Measurements from ENCODE around the gene DOK4. TPM values are rescaled to one million over a fixed set of nuclear protein-coding genes. Genes with fewer than 3 reads are reported as not detected.

DOK4 gene
- total and polyA plus RNA-seq, 2 of the 8 experiments (the other 6 are each of a cell fraction or from before 2014, with no cell fraction given): 24.0 to 28.9 TPM

GRCh38 chr16:57475711-57476339 is 10.5 kb downstream of the DOK4 start:
- Histone ChIP-seq H3K4me3 (ENCODE audit: extremely low read depth in 1 of 4, insufficient read depth in 2 of 4, low read depth in 3 of 4, low read length in 4 of 4) (peak overlapping the region in 1 of 4 experiments; percentile 42; a peak in 2 of 8 replicates), H3K27me3 (replicated peaks in 1 of 4; ENCODE audit: control insufficient read depth in 3 of 4, extremely low read depth in 1 of 4, insufficient read depth in 3 of 4, low read length in 3 of 4) (no peaks in the 10 kb centered on the region; a peak in 1 of 7 replicates), H4K5ac (ENCODE audit: insufficient read length, low read depth, low read length) (no peak overlapping the region), H3K9ac (replicated peaks in 1 of 4; ENCODE audit: extremely low read depth in 1 of 4, low read depth in 3 of 4, low read length in 3 of 4) (no peak overlapping the region), H3K14ac (ENCODE audit: insufficient read length) (no peak overlapping the region), H3K23me2 (ENCODE audit: low read depth, low read length) (peaks cover 8% of the 10 kb centered on the region; the same call in 1 of the 2 replicates), H3K56ac (replicated peaks; ENCODE audit: insufficient read length, low read depth, low read length) (no peak overlapping the region), H3K4ac (replicated peaks; ENCODE audit: insufficient read length, low read depth, low read length) (peak overlapping the region; percentile 4), H3K4me1 (replicated peaks in 1 of 4; ENCODE audit: control insufficient read depth in 3 of 4, insufficient read depth in 4 of 4, low read length in 3 of 4) (peaks cover 10 to 66% (median 51%) of the 10 kb centered on the region in 4 experiments), H3K27ac (ENCODE audit: low read depth, low read length) (no peak overlapping the region), H3K23ac (ENCODE audit: insufficient read length) (no peak overlapping the region), H4K8ac (ENCODE audit: extremely low read depth, insufficient read depth, low read length) (no peak overlapping the region), H2BK12ac (ENCODE audit: low read depth, low read length) (peak overlapping the region; percentile 97; the same call in 1 of the 2 replicates), H2BK5ac (ENCODE audit: low read depth, low read length) (peak overlapping the region; percentile 87), H2BK15ac (ENCODE audit: low read length) (peak overlapping the region; percentile 97), H3K18ac (ENCODE audit: extremely low read depth, low read length) (no peak overlapping the region), H2BK120ac (replicated peaks; ENCODE audit: low read depth, low read length) (no peak overlapping the region), H3K36me3 (ENCODE audit: control insufficient read depth in 2 of 4, insufficient read depth in 4 of 4, low read length in 3 of 4) (peaks cover 4 to 19% (median 8%) of the 10 kb centered on the region in 4 experiments; a peak in 6 of 8 replicates), H3K79me2 (ENCODE audit: control insufficient read depth in 1 of 2, insufficient read depth in 2 of 2, low read length in 2 of 2) (no peaks in the 10 kb centered on the region), H3K4me2 (ENCODE audit: insufficient read depth in 1 of 2, low read depth in 2 of 2, low read length in 2 of 2) (peak overlapping the region; percentile 15 to 32), H2BK20ac (ENCODE audit: low read length) (no peak overlapping the region), H3K79me1 (ENCODE audit: low read depth, low read length) (0 out of 2 replicates have a peak, but pooled peaks cover 5% of the 10 kb centered on the region), H3K9me3 (ENCODE audit: insufficient read depth in 2 of 2, low read depth in 1 of 2, low read length in 1 of 2) (no peaks in the 10 kb centered on the region), H2AK5ac (ENCODE audit: low read depth, low read length) (no peak overlapping the region; the same call in 1 of the 2 replicates), H4K91ac (replicated peaks; ENCODE audit: insufficient read length, low read length) (no peak overlapping the region), H2AFZ (ENCODE audit: low read length) (no peak overlapping the region), H4K20me1 (replicated peaks in 1 of 2; ENCODE audit: control insufficient read depth in 1 of 2, insufficient read depth in 2 of 2, low read length in 2 of 2) (peaks cover 3% of the 10 kb centered on the region in 2 experiments)
- ChIA-PET POLR2A (ENCODE audit: partially characterized antibody) (interaction anchor here (0.8 to 10.3 kb wide), 7 partner anchors 11 to 65 kb away, joined by 3 to 67 read pairs (median 5); partner anchors contain the start of genes DOK4 and POLR2C), CTCF (ENCODE audit: partially characterized antibody) (interaction anchor here (0.9 to 15.0 kb wide), 10 partner anchors 10 to 47 kb away, joined by 3 to 210 read pairs (median 6); partner anchors contain the start of genes DOK4 and POLR2C)
- WGBS, 2 experiments (ENCODE audit: extremely low coverage in 1 of 2, insufficient coverage in 1 of 2, insufficient read length in 1 of 2, insufficient replicate concordance in 2 of 2, low coverage in 1 of 2, low lambda C conversion rate in 2 of 2, missing lambda C conversion rate in 1 of 2): 13% methylated on average over 9 of the region's 12 CpGs; no CpG with 5 or more reads in 1 of the 2 experiments
- peak; percentile 28 for FAIRE-seq
- DNase-seq (ENCODE audit: low read depth in 1 of 2, low spot score in 2 of 2): peak; percentile 77 to 91
- TF ChIP-seq SP2 (IDR thresholded peaks at IDR 0.05; ENCODE audit: low read length) (no peak), TAF7 (optimal IDR thresholded peaks at IDR 0.05; ENCODE audit: borderline replicate concordance, low read depth, low read length) (peak; percentile 38), ZNF274 (IDR thresholded peaks at IDR 0.05; ENCODE audit: borderline replicate concordance, extremely low read depth, low read length) (no peak), MAX (IDR thresholded peaks at IDR 0.05) (peak; percentile 72), ATF2 (IDR thresholded peaks at IDR 0.05; ENCODE audit: low read length) (no peak), KDM1A (IDR thresholded peaks at IDR 0.05; ENCODE audit: borderline replicate concordance, low read length) (no peak), JUND (IDR thresholded peaks at IDR 0.05; ENCODE audit: low read length) (no peak), POU5F1 (IDR thresholded peaks at IDR 0.05; ENCODE audit: low read depth, low read length) (no peak), SUZ12 (IDR thresholded peaks at IDR 0.05; ENCODE audit: low read length) (no peak), CBX5 (IDR thresholded peaks at IDR 0.05; ENCODE audit: low read depth, low read length) (no peak), SIRT6 (IDR thresholded peaks at IDR 0.05; ENCODE audit: low read length) (no peak)

Measured in H1 (cell line).